K562 (cell line): Measurements from ENCODE around the gene NECTIN2. TPM values are rescaled to one million over a fixed set of nuclear protein-coding genes. Genes with fewer than 3 reads are reported as not detected.
"Not testable (repeated sequence)": the region's sequence is repeated elsewhere in the genome, so short reads cannot be mapped to it uniquely, and the experiment has no call there.

Experiments used
- ATAC-seq: fragments of 200-7000 bp; cut with Tn5 transposase; 3 replicates; pipeline ENCODE4 v1.9.1; 2020; ENCODE audit warnings: moderate library complexity
- BruUV-seq: library from RNA; stranded (reverse); fragments of 400-500 nt; replicated peaks from 2 replicates; lab custom pipeline; 2021; lab: Mats Ljungman, UMichigan
- CTCF ChIA-PET: fragments of 300-600 bp; formaldehyde crosslinking; extraction: SDS; loops from one replicate; lab custom pipeline; 2021; ENCODE audit warnings: low intra/inter-chr PET ratio; lab: Yijun Ruan, JAX
- POLR2A ChIA-PET: fragments of 300-600, 350-650 bp; sonication (Branson Sonifier 250); formaldehyde crosslinking; extraction: SDS; loops from one replicate; lab custom pipeline; 2021; ENCODE audit warnings: antibody characterized with exemption, inconsistent platforms; lab: Yijun Ruan, JAX
- DNase-seq, 4 experiments: peaks; one replicate each; pipeline versions ENCODE4 v3.0.0 to v3.0.0-alpha.2; 2011 to 2018; ENCODE audit warnings: low spot score in 3 of 4, mixed read lengths in 3 of 4; ENCODE audit errors: extremely low read depth in 1 of 4
- FAIRE-seq: peaks from 2 replicates; lab custom pipeline; 2011; peaks lifted over from hg19 to GRCh38; lab: Jason Lieb, UNC
- H2AFZ ChIP-seq: 2 replicates; pipeline ENCODE4 v1.6.0; 2011; ENCODE audit warnings: low read depth, low read length, control low read depth, inconsistent platforms
- H3K27ac ChIP-seq: fragments of 200-600 bp; 3 replicates; pipeline ENCODE4 v1.8.0; 2011; ENCODE audit warnings: low read depth, mild to moderate bottlenecking, control low read depth, inconsistent platforms, low read length, moderate library complexity, mixed read lengths; ENCODE audit errors: extremely low read depth
- H3K27me3 ChIP-seq, 2 experiments: fragments of 300-600 bp in 1 of 2; 2 replicates in 1 of 2; 3 replicates in 1 of 2; pipeline versions ENCODE4 v1.6.0 to v1.8.0; 2011; ENCODE audit warnings: inconsistent platforms in 2 of 2, low read length in 2 of 2, mild to moderate bottlenecking in 1 of 2, mixed read lengths in 1 of 2, moderate library complexity in 1 of 2; ENCODE audit not compliant: control insufficient read depth in 2 of 2, insufficient read depth in 2 of 2
- H3K36me3 ChIP-seq: fragments of 300-600 bp; 3 replicates; pipeline ENCODE4 v1.8.0; 2011; ENCODE audit warnings: mild to moderate bottlenecking, low read length, inconsistent platforms; ENCODE audit not compliant: control insufficient read depth, insufficient read depth
- H3K4me1 ChIP-seq, 2 experiments: fragments of 200-600 bp in 1 of 2; replicated peaks in 1 of 2; 2 replicates in 1 of 2; 3 replicates in 1 of 2; pipeline versions ENCODE4 v1.5.1 to v1.8.0; 2011; ENCODE audit warnings: inconsistent platforms in 2 of 2, low read length in 2 of 2, mild to moderate bottlenecking in 1 of 2, mixed read lengths in 1 of 2, moderate library complexity in 1 of 2; ENCODE audit not compliant: control insufficient read depth in 2 of 2, insufficient read depth in 2 of 2
- H3K4me2 ChIP-seq: 2 replicates; pipeline ENCODE4 v1.6.1; 2011; ENCODE audit warnings: low read length, control low read depth, inconsistent platforms, mixed read lengths; ENCODE audit not compliant: insufficient read depth
- H3K4me3 ChIP-seq: fragments of 200-600 bp; sonication (generic), shearing (Covaris generic); 2 replicates; pipeline ENCODE4 v1.5.1; 2016; ENCODE audit warnings: control low read depth, inconsistent platforms
- H3K79me2 ChIP-seq: fragments of 200-600 bp; 3 replicates; pipeline ENCODE4 v1.8.0; 2011; ENCODE audit warnings: low read length, inconsistent platforms; ENCODE audit not compliant: control insufficient read depth, insufficient read depth
- H3K9ac ChIP-seq, 2 experiments: 2 replicates each; pipeline versions ENCODE4 v1.6.0 to v1.6.1; 2011; ENCODE audit warnings: low read depth in 2 of 2, low read length in 2 of 2, control low read depth in 1 of 2, inconsistent platforms in 1 of 2, mild to moderate bottlenecking in 1 of 2, mixed read lengths in 1 of 2; ENCODE audit not compliant: insufficient read depth in 1 of 2
- H3K9me1 ChIP-seq: one replicate; pipeline ENCODE4 v1.6.0; 2011; ENCODE audit warnings: inconsistent platforms, mild to moderate bottlenecking, low read length, moderate library complexity; ENCODE audit not compliant: control insufficient read depth, insufficient read depth
- H3K9me3 ChIP-seq: replicated peaks from 2 replicates; pipeline ENCODE4 v1.5.1; 2011; ENCODE audit warnings: low read depth, low read length, inconsistent platforms; ENCODE audit not compliant: control insufficient read depth, insufficient read depth
- H4K20me1 ChIP-seq: replicated peaks from 2 replicates; pipeline ENCODE4 v1.6.1; 2011; ENCODE audit warnings: low read length, inconsistent platforms, mixed read lengths; ENCODE audit not compliant: control insufficient read depth, insufficient read depth
- CEBPB ChIP-seq: fragments of 450-650 bp; IDR thresholded peaks from 2 replicates; pipeline ENCODE4 v1.6.1; 2016; ENCODE audit warnings: missing genetic modification characterization, missing compliant biosample characterization
- CREM ChIP-seq: IDR thresholded peaks from 2 replicates; pipeline ENCODE4 v1.6.1; 2014; ENCODE audit warnings: antibody characterized with exemption, low read depth
- CTBP1 ChIP-seq: fragments of 450-650 bp; IDR thresholded peaks from 2 replicates; pipeline ENCODE4 v1.6.1; 2016; ENCODE audit warnings: borderline replicate concordance
- FOS ChIP-seq: IDR thresholded peaks from 3 replicates; pipeline ENCODE4 v1.6.1; 2011; ENCODE audit not compliant: insufficient read length; ENCODE audit errors: extremely low read depth
- MEIS2 ChIP-seq: fragments of 450-650 bp; IDR thresholded peaks from 2 replicates; pipeline ENCODE4 v1.6.1; 2014; ENCODE audit warnings: mild to moderate bottlenecking; ENCODE audit not compliant: partially characterized antibody
- NCOA1 ChIP-seq: fragments of 450-650 bp; IDR thresholded peaks from 2 replicates; pipeline ENCODE4 v1.6.1; 2016; ENCODE audit warnings: low read depth
- NFIC ChIP-seq: fragments of 450-650 bp; IDR thresholded peaks from 2 replicates; pipeline ENCODE4 v1.6.1; 2017; ENCODE audit warnings: mild to moderate bottlenecking, inconsistent platforms
- NFYB ChIP-seq: IDR thresholded peaks from 2 replicates; pipeline ENCODE4 v1.6.1; 2011; ENCODE audit warnings: mild to moderate bottlenecking, moderate library complexity; ENCODE audit not compliant: insufficient read length; ENCODE audit errors: extremely low read depth
- PHF21A ChIP-seq: fragments of 450-650 bp; IDR thresholded peaks from 2 replicates; pipeline ENCODE4 v1.6.1; 2017; ENCODE audit warnings: low read depth, borderline replicate concordance
- PHF8 ChIP-seq: fragments of 200-600 bp; sonication (generic); IDR thresholded peaks from 2 replicates; pipeline ENCODE4 v1.6.1; 2012; ENCODE audit warnings: mixed run types, mild to moderate bottlenecking, inconsistent platforms, low read length, moderate library complexity, borderline replicate concordance
- POLR2H ChIP-seq: IDR thresholded peaks from 2 replicates; pipeline ENCODE4 v1.6.1; 2016; ENCODE audit warnings: missing genetic modification characterization, low read depth, mild to moderate bottlenecking, control low read depth, missing compliant biosample characterization, moderate library complexity
- RBFOX2 ChIP-seq: fragments of 200-400 bp; formaldehyde crosslinking; IDR thresholded peaks from 2 replicates; pipeline ENCODE4 v1.6.1; 2017; ENCODE audit warnings: low read depth, mild to moderate bottlenecking, low read length, moderate library complexity
- RFX5 ChIP-seq: IDR thresholded peaks from 2 replicates; pipeline ENCODE4 v1.6.1; 2011; ENCODE audit warnings: low read depth, mild to moderate bottlenecking, improper control_type of control experiment, low read length
- SMARCA5 ChIP-seq: fragments of 450-650 bp; IDR thresholded peaks from 2 replicates; pipeline ENCODE4 v1.6.1; 2016
- SUPT5H ChIP-seq: fragments of 450-650 bp; IDR thresholded peaks from 2 replicates; pipeline ENCODE4 v1.6.1; 2016
- ZNF12 ChIP-seq: sonication (generic); formaldehyde crosslinking; IDR thresholded peaks from 2 replicates; pipeline ENCODE4 v1.4.0; 2020; ENCODE audit warnings: mild to moderate bottlenecking, missing genetic modification reagents
- WGBS: fragments of 100-300 bp; shearing (Covaris generic); methylation state at CpG from one replicate; pipeline ENCODE4 v1.1.6; 2016; ENCODE audit warnings: low coverage, mixed read lengths; ENCODE audit not compliant: insufficient coverage; ENCODE audit errors: missing lambda C conversion rate; 5-methylcytosine and 5-hydroxymethylcytosine counted together
- in situ Hi-C: fragments of 300-500 bp; cut with MboI; formaldehyde crosslinking; loops from 4 replicates; pipeline ENCODE4 v1.15.0; 2018; ENCODE audit warnings: inconsistent platforms, mixed read lengths
- intact Hi-C: fragments of 100-400 bp; cut with micrococcal nuclease; formaldehyde crosslinking; loops from 2 replicates; pipeline ENCODE4 v1.14.2; 2022
- polyA plus RNA-seq, 8 experiments: library from polyadenylated mRNA; depleted of rRNA in 4 of 8; stranded (reverse) in 5 of 8; unstranded in 3 of 8; fragments of >200 nt; fragmentation: Nextera tagmentation in 2 of 8; fragmentation: Illumina TruSeq in 1 of 8; extraction: Ambion mirVana in 2 of 8; extraction: Trizol in 1 of 8; gene quantifications; 2 replicates each; pipeline versions ENCODE4 v1.2.1 to v1.2.3, GENCODE V29; 2011 to 2014; ENCODE audit warnings: inconsistent platforms in 1 of 8, missing spikeins in 1 of 8
- total RNA-seq, 7 experiments: library from RNA; depleted of rRNA in 6 of 7; stranded (reverse); fragments of >200 nt in 6 of 7; fragmentation: Illumina TruSeq in 2 of 7; extraction: Trizol in 2 of 7; gene quantifications; 2 replicates each; pipeline versions ENCODE4 v1.2.1 to v1.2.3, GENCODE V29; 2011 to 2021; ENCODE audit warnings: low replicate concordance in 1 of 7
- TF ChIP-seq, protein P1 (sequence below), 2 experiments: fragments of 450-650 bp in 1 of 2; sonication (generic) in 1 of 2; formaldehyde crosslinking in 1 of 2; IDR thresholded peaks in 1 of 2; conservative IDR thresholded peaks in 1 of 2; 2 replicates each; pipeline versions ENCODE4 v1.6.1 to v1.8.1; 2016 to 2023; ENCODE audit warnings: mild to moderate bottlenecking in 2 of 2, moderate library complexity in 2 of 2, inconsistent platforms in 1 of 2, missing genetic modification reagents in 1 of 2
- TF ChIP-seq, protein P2 (sequence below): fragments of 450-650 bp; IDR thresholded peaks from 2 replicates; pipeline ENCODE4 v1.6.1; 2017; ENCODE audit warnings: mild to moderate bottlenecking, moderate library complexity

NECTIN2 gene
- total and polyA plus RNA-seq, 9 of the 15 experiments (the other 6 are each of a cell fraction or from before 2014, with no cell fraction given): 3.9 to 94.9 (median 34.9) TPM

DNA sequence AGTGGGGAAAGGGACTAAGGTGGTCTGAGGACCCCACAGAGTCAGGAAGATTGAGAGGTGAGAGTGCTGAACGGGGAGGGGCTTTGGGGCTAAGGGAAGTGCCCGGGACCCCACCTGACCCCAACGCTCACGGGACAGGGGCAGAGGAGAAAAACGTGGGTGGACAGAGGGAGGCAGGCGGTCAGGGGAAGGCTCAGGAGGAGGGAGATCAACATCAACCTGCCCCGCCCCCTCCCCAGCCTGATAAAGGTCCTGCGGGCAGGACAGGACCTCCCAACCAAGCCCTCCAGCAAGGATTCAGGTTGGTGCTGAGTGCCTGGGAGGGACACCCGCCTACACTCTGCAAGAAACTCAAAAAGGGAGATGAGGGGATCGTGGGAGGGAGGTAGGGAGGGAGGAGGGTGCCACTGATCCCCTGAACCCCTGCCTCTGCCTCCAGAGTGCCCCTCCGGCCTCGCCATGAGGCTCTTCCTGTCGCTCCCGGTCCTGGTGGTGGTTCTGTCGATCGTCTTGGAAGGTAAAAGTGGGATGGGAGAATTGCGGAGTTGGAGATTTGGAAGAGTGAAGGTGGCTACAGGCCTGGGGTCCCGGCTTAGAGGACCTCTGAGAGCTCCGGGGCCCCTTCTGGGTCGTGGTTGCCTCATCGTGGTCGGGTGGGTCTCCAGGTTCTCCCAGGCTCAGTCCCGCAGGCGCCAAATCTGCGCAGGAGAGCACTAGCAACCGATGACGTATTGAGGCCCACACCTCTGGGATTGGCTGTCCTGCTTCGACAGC lies 68.5 kb downstream of the NECTIN2 start, which contains the start of gene APOC1:
Gene APOC1 (plus strand): TSS at position 176 of the 774 bp plus-strand sequence. CDS start 284 bp downstream, at position 460.
- POLR2A ChIA-PET: interaction anchor here (0.6 to 2.1 kb wide), 9 partner anchors 8 to 236 kb away, joined by 3 to 11 read pairs (median 3); partner anchors contain the start of gene APOE
- ATAC-seq: peak; percentile 92
- TF ChIP-seq SMARCA5 (0 out of 2 replicates have a peak, but pooled peaks have one; percentile 41), PHF21A (peak; percentile 5; the same call in 1 of the 2 replicates), NCOA1 (peak; percentile 13; the same call in 1 of the 2 replicates), CREM (peak; percentile 97), RBFOX2 (peak; percentile 80), MEIS2 (peak; percentile 3), ZNF12 (CRISPR knock-in tag) (0 out of 2 replicates have a peak, but pooled peaks have one; percentile 51), RFX5 (peak; percentile 96), SUPT5H (peak; percentile 77), PHF8 (peak; percentile 50; the same call in 1 of the 2 replicates), POLR2H (tag) (peak; percentile 56; the same call in 1 of the 2 replicates), NFIC (peak; percentile 40; the same call in 1 of the 2 replicates), FOS (peak; percentile 82), CTBP1 (peak; percentile 67; the same call in 1 of the 2 replicates), CEBPB (tag) (peak; percentile 59), NFYB (peak; percentile 98)
- TF ChIP-seq, protein P1, sequence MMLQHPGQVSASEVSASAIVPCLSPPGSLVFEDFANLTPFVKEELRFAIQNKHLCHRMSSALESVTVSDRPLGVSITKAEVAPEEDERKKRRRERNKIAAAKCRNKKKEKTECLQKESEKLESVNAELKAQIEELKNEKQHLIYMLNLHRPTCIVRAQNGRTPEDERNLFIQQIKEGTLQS (IDR thresholded peaks at IDR 0.05): peak; percentile 71
- TF ChIP-seq, protein P1 (CRISPR knock-in tag; conservative IDR thresholded peaks at IDR 0.05): peak; percentile 40; the same call in 1 of the 2 replicates
- TF ChIP-seq, protein P2, sequence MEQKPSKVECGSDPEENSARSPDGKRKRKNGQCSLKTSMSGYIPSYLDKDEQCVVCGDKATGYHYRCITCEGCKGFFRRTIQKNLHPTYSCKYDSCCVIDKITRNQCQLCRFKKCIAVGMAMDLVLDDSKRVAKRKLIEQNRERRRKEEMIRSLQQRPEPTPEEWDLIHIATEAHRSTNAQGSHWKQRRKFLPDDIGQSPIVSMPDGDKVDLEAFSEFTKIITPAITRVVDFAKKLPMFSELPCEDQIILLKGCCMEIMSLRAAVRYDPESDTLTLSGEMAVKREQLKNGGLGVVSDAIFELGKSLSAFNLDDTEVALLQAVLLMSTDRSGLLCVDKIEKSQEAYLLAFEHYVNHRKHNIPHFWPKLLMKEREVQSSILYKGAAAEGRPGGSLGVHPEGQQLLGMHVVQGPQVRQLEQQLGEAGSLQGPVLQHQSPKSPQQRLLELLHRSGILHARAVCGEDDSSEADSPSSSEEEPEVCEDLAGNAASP: peak; percentile 44; the same call in 1 of the 2 replicates

More for the DNA sequence above, 68.5 kb downstream of the NECTIN2 start, which contains the start of gene APOC1:
- H3K4me2 ChIP-seq: peak within 1 kb of the TSS; percentile 67
- BruUV-seq: TSS peak; percentile 93
- H3K79me2 ChIP-seq, H4K20me1 ChIP-seq, H3K27me3 ChIP-seq, H3K9me1 ChIP-seq, H3K9me3 ChIP-seq: not testable (repeated sequence)
- in situ Hi-C loops (loop anchor here (5.0 kb wide), 1 partner anchor 38 kb away; no protein-coding TSS in a partner anchor), intact Hi-C loops (loop anchor here (2.0 kb wide), 1 partner anchor 24 kb away; the partner anchor contains the start of gene TOMM40)
- WGBS: under 1% methylated on average over 19 of the region's 28 CpGs
- peaks cover 14% of the 10 kb centered on the region; the same call in 1 of the 3 replicates for H3K36me3 ChIP-seq
- CTCF ChIA-PET: interaction anchor here (1.0 kb wide), 1 partner anchor 37 kb away, joined by 3 read pairs; no protein-coding TSS in a partner anchor
- H3K4me3 ChIP-seq: peak within 1 kb of the TSS; percentile 43
- peak; percentile 79 to 92 (median 86) for DNase-seq
- H3K4me1 ChIP-seq: peaks cover 35 to 66% of the 10 kb centered on the region in 2 experiments
- FAIRE-seq: peak; percentile 80
- peak within 1 kb of the TSS; percentile 85 to 92 for H3K9ac ChIP-seq
- H2AFZ ChIP-seq: peak within 1 kb of the TSS; percentile 98
- H3K27ac ChIP-seq: peak within 1 kb of the TSS; percentile 91
